ENCODE data around the gene SLC22A23. TPM values are rescaled to one million over a fixed set of nuclear protein-coding genes. Genes with fewer than 3 reads are reported as not detected.

SLC22A23 gene
- total and polyA plus RNA-seq, 2 of the 4 experiments (the other 2 are of a cell fraction) = 0.72 to 1.6 TPM

DNA sequence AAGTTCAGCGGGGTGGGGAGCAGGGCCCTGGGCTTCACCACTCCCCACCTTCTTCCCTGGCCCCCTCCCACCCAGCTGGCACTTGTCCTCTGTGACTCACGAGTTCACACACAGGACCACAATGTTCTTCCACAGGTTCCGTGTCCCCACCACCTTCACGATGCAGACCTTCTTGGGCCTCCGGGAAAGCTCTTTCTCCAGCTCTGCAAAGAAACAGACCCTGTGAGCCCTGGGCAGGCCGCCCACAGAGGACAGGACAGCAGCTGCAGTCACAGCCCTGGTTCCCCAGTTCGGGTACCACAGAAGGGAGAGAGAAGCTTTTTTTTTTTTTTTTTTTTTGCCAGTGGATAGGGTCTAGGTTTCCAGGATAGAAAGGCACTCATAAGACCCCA, 167.2 kb downstream of the SLC22A23 start:
- no TSS peak for BruUV-seq (replicated peaks)
- Histone ChIP-seq H2AFZ (replicated peaks; ENCODE audit: low read length, poor library complexity) (peak overlapping the region; percentile 6), H3K9ac (ENCODE audit: low read depth, low read length) (no peak overlapping the region), H3K18ac (ENCODE audit: low read depth, low read length) (no peak overlapping the region), H3K4me2 (ENCODE audit: low read depth, low read length) (no peak overlapping the region), H3K27ac (ENCODE audit: insufficient read depth, low read length) (no peak overlapping the region), H3K4ac (ENCODE audit: low read depth, low read length) (no peak overlapping the region), H4K20me1 (ENCODE audit: insufficient read depth, low read length) (no peaks in the 10 kb centered on the region), H3K14ac (replicated peaks; ENCODE audit: low read depth, low read length) (no peak overlapping the region), H4K91ac (ENCODE audit: insufficient read depth, low read depth, low read length) (no peak overlapping the region), H2BK20ac (ENCODE audit: low read depth, low read length) (no peak overlapping the region), H3K56ac (ENCODE audit: extremely low read depth, insufficient read depth, low read length) (no peak overlapping the region), H3K23ac (ENCODE audit: low read depth, low read length) (no peak overlapping the region), H4K5ac (ENCODE audit: low read depth, low read length) (no peak overlapping the region), H2AK9ac (replicated peaks; ENCODE audit: low read depth, low read length, poor library complexity) (peak overlapping the region; percentile 18), H4K8ac (ENCODE audit: low read depth in 2 of 2, low read length in 2 of 2) (no peak overlapping the region), H2BK120ac (ENCODE audit: low read depth, low read length) (no peak overlapping the region; the same call in 1 of the 2 replicates), H3K4me1 (ENCODE audit: control insufficient read depth, insufficient read depth, low read length) (no peaks in the 10 kb centered on the region), H3K79me1 (ENCODE audit: low read depth in 1 of 2, low read length in 2 of 2) (no peaks in the 10 kb centered on the region), H2AK5ac (ENCODE audit: low read depth, low read length) (no peak overlapping the region), H2BK5ac (ENCODE audit: low read depth, low read length, poor library complexity, severe bottlenecking) (no peak overlapping the region), H2BK15ac (ENCODE audit: low read depth, low read length) (no peak overlapping the region), H3K4me3 (ENCODE audit: insufficient read depth, low read depth, low read length) (no peak overlapping the region), H3K36me3 (ENCODE audit: control insufficient read depth, insufficient read depth, low read length) (no peaks in the 10 kb centered on the region), H3K9me3 (ENCODE audit: control insufficient read depth, insufficient read depth, low read length) (no peaks in the 10 kb centered on the region), H3K9me1 (ENCODE audit: insufficient read depth, low read length) (no peaks in the 10 kb centered on the region), H3K27me3 (ENCODE audit: control insufficient read depth, insufficient read depth, low read length) (peaks cover 5% of the 10 kb centered on the region; the same call in 1 of the 2 replicates)
- in situ Hi-C loops (cut with MboI; ENCODE audit: low sequenced_read_pairs) = no loop called here
- CTCF ChIA-PET = no interaction called here
- no peak for ATAC-seq (ENCODE audit: low read depth)
- TF ChIP-seq CEBPB (IDR thresholded peaks at IDR 0.05; ENCODE audit: low read depth, low read length) (no peak), RFX5 (IDR thresholded peaks at IDR 0.05; ENCODE audit: low read depth, low read length) (no peak), RAD21 (IDR thresholded peaks at IDR 0.05; ENCODE audit: low read length) (no peak), CHD1 (IDR thresholded peaks at IDR 0.05; ENCODE audit: low read depth, low read length) (no peak), POLR2A (IDR thresholded peaks at IDR 0.05; ENCODE audit: low read depth, low read length) (no peak), BHLHE40 (IDR thresholded peaks at IDR 0.05; ENCODE audit: low read depth, low read length) (no peak), SMC3 (IDR thresholded peaks at IDR 0.05; ENCODE audit: low read depth, low read length) (no peak), MAFK (IDR thresholded peaks at IDR 0.05; ENCODE audit: low read depth, low read length) (no peak), MAZ (IDR thresholded peaks at IDR 0.05; ENCODE audit: borderline replicate concordance, low read depth, low read length) (no peak), RCOR1 (IDR thresholded peaks at IDR 0.05; ENCODE audit: insufficient replicate concordance, low read length) (no peak), MXI1 (IDR thresholded peaks at IDR 0.05; ENCODE audit: borderline replicate concordance, low read depth, low read length) (no peak), NFE2L2 (IDR thresholded peaks at IDR 0.05; ENCODE audit: low read depth, low read length) (no peak), FOS (IDR thresholded peaks at IDR 0.05; ENCODE audit: low read depth, low read length) (no peak)
- TF ChIP-seq, protein P1, sequence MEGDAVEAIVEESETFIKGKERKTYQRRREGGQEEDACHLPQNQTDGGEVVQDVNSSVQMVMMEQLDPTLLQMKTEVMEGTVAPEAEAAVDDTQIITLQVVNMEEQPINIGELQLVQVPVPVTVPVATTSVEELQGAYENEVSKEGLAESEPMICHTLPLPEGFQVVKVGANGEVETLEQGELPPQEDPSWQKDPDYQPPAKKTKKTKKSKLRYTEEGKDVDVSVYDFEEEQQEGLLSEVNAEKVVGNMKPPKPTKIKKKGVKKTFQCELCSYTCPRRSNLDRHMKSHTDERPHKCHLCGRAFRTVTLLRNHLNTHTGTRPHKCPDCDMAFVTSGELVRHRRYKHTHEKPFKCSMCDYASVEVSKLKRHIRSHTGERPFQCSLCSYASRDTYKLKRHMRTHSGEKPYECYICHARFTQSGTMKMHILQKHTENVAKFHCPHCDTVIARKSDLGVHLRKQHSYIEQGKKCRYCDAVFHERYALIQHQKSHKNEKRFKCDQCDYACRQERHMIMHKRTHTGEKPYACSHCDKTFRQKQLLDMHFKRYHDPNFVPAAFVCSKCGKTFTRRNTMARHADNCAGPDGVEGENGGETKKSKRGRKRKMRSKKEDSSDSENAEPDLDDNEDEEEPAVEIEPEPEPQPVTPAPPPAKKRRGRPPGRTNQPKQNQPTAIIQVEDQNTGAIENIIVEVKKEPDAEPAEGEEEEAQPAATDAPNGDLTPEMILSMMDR (conservative IDR thresholded peaks at IDR 0.05; ENCODE audit: low read depth, low read length) = no peak
- TF ChIP-seq, protein P2, sequence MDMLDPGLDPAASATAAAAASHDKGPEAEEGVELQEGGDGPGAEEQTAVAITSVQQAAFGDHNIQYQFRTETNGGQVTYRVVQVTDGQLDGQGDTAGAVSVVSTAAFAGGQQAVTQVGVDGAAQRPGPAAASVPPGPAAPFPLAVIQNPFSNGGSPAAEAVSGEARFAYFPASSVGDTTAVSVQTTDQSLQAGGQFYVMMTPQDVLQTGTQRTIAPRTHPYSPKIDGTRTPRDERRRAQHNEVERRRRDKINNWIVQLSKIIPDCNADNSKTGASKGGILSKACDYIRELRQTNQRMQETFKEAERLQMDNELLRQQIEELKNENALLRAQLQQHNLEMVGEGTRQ (IDR thresholded peaks at IDR 0.05; ENCODE audit: low read depth, low read length) = no peak
- TF ChIP-seq, protein P3, sequence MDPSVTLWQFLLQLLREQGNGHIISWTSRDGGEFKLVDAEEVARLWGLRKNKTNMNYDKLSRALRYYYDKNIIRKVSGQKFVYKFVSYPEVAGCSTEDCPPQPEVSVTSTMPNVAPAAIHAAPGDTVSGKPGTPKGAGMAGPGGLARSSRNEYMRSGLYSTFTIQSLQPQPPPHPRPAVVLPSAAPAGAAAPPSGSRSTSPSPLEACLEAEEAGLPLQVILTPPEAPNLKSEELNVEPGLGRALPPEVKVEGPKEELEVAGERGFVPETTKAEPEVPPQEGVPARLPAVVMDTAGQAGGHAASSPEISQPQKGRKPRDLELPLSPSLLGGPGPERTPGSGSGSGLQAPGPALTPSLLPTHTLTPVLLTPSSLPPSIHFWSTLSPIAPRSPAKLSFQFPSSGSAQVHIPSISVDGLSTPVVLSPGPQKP (IDR thresholded peaks at IDR 0.05; ENCODE audit: borderline replicate concordance, low read depth, low read length) = no peak
- intact Hi-C loops (cut with micrococcal nuclease) = no loop called here
- WGBS, 2 experiments (ENCODE audit: extremely low coverage in 2 of 2, insufficient read length in 1 of 2) = no CpG with 5 or more reads among the region's 7 CpGs
- dilution Hi-C loops (cut with HindIII; ENCODE audit: low sequenced_read_pairs, unreplicated experiment) = no loop called here
- POLR2A ChIA-PET (ENCODE audit: unreplicated experiment) = no interaction called here
- DNase-seq = no peak
